Adrenal gland (tissue), 5 donors: ENCODE results near the gene SPAG6.

Experiments
- CTCF ChIP-seq, 6 experiments: fragments of 450-650 bp in 4 of 6; fragments of 200-600 bp in 2 of 6; sonication (generic) in 1 of 6; IDR thresholded peaks; 1 replicate in 5 of 6; 2 replicates in 1 of 6; pipeline versions ENCODE4 v1.5.1 to v1.8.0; 2016 to 2021; ENCODE audit warnings: antibody characterized with exemption in 6 of 6, mild to moderate bottlenecking in 2 of 6, moderate library complexity in 1 of 6
- POLR2A ChIP-seq, 2 donors: fragments of 450-650 bp; IDR thresholded peaks; one replicate each; pipeline ENCODE4 v1.6.1; 2017; ENCODE audit warnings: antibody characterized with exemption in 2 of 2, mild to moderate bottlenecking in 2 of 2, moderate library complexity in 1 of 2
- donor health status: DM: no; HTN: no; CAD: no.

DNA sequence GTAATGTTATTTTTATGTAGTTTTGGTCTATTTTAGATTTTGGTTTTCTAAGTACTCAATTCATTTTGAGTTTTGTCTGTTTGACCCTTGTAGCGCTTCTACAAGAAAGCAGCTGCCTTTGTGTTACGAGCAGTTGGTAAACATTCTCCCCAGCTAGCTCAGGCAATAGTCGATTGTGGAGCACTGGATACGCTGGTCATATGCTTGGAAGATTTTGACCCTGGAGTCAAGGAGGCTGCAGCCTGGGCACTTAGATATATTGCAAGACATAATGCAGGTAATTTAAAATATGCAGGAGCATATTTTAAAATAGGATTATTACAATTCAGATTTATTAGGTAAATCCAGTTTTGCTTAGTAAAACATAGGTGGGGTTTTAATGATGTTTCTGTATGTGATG is 23.1 kb downstream of the SPAG6 start:
- TF ChIP-seq CTCF (IDR thresholded peaks at IDR 0.05), result no peak
- no peak for TF ChIP-seq POLR2A (IDR thresholded peaks at IDR 0.05)
